Left cardiac atrium (tissue), 4 donors: ENCODE data around the gene ZNF277. TPM values are rescaled to one million over a fixed set of nuclear protein-coding genes. Genes with fewer than 3 reads are reported as not detected.

Source experiments
- ATAC-seq, 2 donors: fragments of 200-7000 bp; cut with Tn5 transposase; one replicate each; pipeline ENCODE4 v1.9.1; 2020; ENCODE audit warnings: mild to moderate bottlenecking in 2 of 2, moderate library complexity in 2 of 2
- DNase-seq: peaks from one replicate; pipeline ENCODE4 v3.0.0-alpha.2; 2020
- intact Hi-C, 2 donors: fragments of 100-400 bp; cut with DNase I; formaldehyde crosslinking; loops; one replicate each; pipeline versions ENCODE4 v1.14.1 to v1.15.1; 2022 to 2023
- total RNA-seq, 2 donors: library from RNA; stranded (reverse); fragmentation: NEBNext Ultra II Directional; extraction: Animal tissue kit (Norgen Biotek cat#: 25700); gene quantifications; one replicate each; pipeline ENCODE4 v1.2.1, GENCODE V29; 2021
- donor health status: DM: no; HTN: yes; CAD: no.
- donor health status: DM: no; HTN: yes; CAD: no; lungs with severe emphysema.
- donor health status: DM: yes; HTN: yes; CAD: no.
- donor health status: Dilated cardiomyopathy.

Gene ZNF277
- total RNA-seq, 2 donors from 2014 or later, result 14.9 to 16.2 TPM

DNA sequence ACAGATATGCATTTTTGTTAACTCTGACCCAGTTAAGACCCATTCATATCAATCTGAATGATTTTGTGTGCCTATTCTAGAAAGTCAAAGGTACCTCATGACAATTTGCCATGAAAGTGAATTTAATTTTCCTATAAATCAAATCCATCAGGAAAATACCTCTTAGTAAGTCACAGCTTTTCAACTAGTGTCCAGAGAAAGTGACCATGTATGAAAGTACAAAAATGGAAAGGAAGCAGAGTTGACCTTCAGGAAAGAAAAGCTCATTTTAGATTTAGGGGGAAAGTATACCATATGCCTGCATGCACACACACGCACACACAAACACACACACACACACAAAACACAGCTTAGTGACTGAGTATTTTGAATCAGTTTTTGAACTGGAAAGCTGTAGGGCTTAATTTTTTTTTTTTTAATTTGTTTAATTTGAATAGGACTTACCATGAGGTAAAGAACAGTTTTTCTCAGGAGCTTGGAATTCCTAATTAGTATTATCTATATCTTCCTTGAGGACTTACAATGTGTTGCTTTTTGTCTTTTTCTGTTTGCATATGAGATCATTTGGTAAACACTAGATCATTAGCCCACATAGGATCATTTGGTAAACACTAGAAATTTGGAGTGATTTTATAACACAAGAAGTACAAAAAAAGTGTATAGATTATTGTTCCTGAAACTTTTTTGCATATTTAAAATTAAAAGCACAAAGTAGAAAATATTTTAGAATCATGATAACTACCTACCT lies 61.6 kb downstream of the ZNF277 start:
- DNase-seq (no peak), ATAC-seq (no peak)
- intact Hi-C loops, result no loop called here

DNA sequence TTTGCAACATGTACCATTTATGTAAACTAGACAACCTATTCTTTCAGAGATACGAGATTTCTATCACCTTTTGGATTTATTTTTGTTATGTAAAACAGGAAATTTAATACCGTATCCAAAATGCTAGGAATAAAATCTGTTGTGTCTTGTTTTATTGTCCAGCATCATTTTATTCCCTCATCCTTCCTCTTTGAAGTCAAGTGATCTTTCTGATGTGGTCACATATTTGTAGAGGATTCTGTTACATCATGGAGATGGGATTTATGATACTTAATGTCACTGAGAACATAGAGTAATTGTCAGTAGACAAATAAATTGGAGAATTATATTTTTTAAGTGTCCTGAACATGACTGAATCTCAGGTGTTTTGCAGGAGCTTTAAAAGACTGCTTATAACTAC lies 64.7 kb downstream of the ZNF277 start:
- intact Hi-C loops, result no loop called here
- ATAC-seq (no peak), DNase-seq (no peak)

DNA sequence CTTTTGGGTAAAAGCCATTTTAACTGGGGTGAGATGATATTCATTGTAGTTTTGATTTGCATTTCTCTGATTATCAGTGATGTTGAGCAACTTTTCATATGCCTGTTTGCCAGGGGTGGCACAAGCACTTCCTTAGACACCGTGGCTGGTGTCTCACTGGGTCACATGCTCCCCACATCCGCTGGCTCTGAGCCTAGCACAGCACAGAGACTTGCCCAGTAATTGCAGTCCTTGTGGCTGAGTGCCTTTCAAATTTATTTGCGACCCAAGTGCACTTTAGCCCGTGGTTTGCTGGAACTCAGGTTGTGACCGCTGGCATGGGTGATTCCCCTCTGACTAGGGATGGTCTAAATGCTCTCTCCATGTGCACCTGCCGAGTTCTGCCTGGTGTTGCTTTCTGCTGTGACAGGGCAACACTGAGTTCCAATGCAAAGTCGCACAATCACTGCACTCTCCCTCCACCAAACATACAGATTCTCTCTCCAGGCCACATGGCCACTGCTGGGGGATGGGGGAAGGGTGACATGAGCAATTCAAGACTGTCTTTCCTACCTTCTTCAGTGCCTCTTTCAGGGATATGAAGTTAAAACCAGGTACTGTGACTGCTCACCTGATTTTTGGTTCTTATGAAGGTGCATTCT lies 66.5 kb downstream of the ZNF277 start:
- no peak for DNase-seq
- ATAC-seq, result peak in 1 of 2 donors; percentile 48
- intact Hi-C loops, result no loop called here

DNA sequence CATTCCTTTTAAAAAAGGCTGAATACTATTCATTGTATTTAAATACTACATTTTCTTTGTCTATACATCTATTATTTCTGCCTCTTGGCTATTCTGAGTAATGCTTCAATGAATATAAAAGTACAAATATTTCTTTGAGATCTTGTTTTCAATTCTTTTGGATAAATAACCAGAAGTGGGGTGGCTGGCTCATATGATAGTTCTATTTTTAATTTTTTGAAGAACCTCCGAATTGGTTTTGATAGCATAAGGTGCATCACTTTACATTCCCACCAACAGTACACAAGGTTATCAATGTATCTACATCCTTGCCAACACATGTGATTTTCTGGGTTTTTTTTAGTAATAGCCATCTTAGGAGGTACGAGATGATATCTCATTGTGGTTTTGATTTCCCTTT lies 72.5 kb downstream of the ZNF277 start:
- ATAC-seq (no peak), DNase-seq (no peak)
- intact Hi-C loops, result no loop called here

DNA sequence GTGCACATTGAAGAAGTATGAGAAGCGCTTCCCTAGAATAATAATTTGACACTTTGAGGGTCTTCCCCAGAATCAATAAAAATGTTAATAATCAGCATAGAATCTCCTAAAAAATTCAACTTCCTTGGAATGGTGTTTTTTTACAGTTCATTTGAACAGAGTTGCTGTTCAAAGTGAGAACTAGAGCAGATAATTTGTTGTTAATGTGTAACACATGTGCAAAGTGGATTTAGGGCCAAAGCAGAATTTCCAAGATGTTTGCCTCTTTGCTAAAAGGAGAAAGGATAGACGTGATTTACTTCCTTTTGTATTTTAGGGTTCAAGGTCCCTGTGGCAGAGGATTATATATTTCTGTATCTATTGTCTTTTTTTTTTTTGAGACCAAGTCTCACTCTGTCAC lies 73.8 kb downstream of the ZNF277 start:
- intact Hi-C loops, result no loop called here
- DNase-seq (no peak), ATAC-seq (no peak)

DNA sequence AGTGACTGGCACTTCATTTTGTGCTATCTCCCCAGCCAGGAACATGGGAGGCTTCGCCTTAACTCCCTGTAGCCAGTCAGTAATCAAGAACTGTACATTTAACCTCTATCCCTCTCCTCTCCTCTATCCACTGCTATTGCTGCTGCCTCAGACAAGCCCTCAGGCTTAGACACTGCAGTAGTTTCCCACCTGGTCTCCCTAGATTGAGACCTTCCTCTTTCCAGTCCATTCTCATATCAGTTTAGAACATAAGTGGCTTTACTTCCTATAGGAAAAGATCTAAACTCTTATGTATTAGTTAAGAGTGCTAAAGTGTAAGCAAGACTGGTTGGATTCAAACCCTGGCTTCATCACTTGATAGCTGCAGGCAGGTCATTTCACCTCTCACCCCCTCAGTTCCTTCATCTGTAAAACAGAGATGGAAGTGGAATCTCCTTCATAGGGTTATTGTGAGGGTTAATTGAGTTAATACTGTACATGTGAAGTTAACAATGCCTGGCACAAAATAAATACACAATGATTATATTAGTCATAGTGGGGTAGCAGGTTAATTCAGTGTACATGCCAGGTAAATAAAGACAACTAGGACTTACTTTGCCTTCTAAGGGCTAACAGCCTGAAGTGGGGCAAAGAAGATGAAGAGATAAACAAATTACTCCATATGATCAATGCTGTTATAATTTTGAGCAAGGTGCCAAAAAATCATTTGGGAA lies 76.1 kb downstream of the ZNF277 start:
- ATAC-seq (no peak), DNase-seq (no peak)
- intact Hi-C loops, result no loop called here

DNA sequence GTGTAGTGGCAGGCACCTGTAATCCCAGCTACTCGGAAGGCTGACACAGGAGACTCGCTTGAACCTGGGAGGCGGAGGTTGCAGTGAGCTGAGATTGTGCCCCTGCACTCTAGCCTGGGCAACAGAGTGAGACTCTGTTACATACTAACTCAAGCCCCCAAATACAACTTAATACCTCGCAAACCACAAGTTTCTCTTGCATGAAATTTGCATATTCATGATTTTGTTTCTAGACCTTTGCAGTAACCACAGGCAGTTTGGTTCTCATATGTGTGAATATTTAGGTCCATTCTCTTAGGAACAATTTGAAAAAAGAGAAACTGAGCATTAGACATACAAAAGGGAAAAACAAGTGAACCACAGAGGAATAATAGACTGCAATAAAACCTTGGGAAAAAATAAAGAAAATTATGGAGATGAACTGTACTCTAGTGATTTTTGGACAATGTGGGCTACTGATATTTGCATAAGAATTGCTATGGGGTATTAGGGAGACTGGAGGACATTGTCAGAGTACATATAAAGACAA lies 77.0 kb downstream of the ZNF277 start:
- no peak for ATAC-seq
- intact Hi-C loops, result no loop called here
- DNase-seq, result no peak

DNA sequence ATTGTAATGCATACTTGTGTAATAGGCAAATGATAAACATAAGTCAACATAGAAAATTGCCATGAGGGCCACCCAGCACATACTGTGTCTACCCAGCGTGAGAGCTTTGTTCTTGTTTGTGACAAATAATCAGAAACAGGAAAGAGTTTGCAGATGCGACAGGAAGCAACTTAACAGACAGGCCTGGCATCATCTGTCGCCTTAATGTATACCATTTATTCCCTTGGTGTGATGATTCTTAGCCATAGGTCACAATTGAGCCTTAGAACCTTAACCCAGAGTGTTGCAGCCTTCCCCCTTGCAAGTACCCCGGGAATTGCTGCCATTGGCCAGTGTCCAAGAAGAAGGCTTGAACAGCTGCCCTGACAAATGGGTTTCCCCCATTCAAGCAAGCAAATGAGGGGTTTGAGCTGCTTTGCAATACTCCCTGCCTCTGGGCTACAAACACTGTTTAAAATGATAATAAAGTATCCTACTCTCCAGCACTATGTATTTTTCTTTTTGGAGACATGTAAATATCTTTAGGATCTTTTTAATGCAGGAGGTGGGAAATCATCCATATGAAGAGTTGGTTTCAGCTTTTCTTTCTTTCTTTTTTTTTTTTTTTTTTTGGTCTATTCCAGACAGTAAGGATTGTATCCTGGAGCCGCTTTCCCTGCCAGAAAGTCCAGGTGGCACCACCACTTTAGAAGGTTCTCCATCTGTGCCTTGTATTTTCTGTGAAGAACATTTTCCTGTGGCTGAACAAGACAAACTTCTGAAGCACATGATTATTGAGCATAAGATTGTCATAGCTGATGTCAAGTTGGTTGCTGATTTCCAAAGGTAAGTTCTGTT lies 80.0 kb downstream of the ZNF277 start:
- intact Hi-C loops, result no loop called here
- ATAC-seq, result no peak

DNA sequence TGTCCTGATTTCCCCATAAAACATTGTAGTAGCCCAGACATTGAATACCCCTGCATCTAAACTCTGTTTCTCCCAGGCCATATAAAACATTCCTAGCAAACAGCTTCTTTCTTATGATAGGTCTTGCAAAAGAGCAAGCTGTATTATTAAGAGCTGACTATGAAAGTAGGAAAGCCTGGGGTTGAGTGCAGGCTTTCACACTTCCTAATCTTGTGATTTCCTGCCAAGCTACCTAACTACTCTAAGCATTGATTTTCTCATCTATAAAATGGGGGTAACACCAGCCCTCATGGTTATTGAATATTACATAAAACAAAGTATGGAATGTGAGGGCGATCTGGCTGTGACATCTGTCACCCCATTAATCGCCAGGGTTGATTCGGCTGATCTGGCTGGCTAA lies 81.8 kb downstream of the ZNF277 start:
- ATAC-seq (no peak), DNase-seq (no peak)
- intact Hi-C loops, result no loop called here

More for the DNA sequence above, 80.0 kb downstream of the ZNF277 start:
- DNase-seq, result no peak

DNA sequence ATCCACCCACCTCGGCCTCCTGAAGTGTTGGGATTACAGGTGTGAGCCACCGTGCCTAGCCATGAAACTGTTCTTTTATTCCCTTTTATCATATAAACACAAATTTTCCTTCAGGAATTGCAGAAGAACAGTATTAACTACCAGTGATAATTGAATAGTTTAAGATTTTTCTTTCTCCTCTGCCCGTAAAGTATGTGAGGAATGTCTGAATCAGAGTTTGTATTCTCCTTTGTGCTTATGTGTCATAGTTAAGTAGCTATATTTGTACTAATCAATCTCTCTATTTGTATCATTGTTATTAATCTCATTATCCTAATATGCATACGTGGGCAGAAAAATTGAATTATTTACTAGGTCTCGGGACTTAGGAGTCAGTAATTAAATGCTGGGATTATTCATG lies 83.6 kb downstream of the ZNF277 start:
- intact Hi-C loops, result no loop called here
- DNase-seq, result no peak
- ATAC-seq, result no peak

DNA sequence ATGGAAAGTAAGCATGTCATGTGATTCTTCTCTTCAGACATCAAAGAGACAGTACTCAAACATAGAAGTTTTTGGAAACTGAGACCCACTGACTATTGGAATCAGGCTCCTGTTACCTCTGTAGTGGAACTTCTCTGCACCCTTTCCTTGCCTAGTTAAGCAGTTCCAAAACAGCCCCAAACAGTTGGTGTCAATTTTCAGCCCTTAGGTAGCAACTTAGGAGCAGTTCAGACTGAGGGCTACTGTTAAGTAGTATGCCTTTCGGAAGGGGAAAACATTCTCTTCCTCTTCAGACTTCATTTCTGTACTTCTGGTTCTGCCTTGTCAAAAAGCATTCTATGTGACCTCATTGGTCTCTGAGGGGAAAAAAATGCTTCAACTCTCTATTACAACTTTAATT lies 85.7 kb downstream of the ZNF277 start:
- no peak for DNase-seq
- intact Hi-C loops, result no loop called here
- no peak for ATAC-seq

DNA sequence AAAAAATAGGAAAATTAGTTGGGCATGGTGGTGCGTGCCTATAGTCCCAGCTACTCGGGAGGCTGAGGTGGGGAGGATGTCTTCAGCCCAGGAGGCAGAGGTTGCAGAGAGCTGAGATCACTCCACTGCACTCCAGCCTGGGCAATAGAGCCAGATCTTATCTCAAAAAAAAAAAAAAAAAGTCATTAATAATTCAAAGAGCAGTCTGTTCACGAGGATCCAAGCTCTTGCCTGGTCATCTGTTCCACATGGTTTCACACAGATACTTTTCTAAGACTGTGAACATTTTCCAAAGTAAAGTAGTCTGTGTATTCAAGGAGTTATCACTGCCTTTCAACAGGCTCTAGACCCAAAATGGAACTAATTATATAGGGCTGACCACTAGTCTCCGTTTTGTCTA lies 86.9 kb downstream of the ZNF277 start:
- no peak for ATAC-seq
- intact Hi-C loops, result no loop called here

DNA sequence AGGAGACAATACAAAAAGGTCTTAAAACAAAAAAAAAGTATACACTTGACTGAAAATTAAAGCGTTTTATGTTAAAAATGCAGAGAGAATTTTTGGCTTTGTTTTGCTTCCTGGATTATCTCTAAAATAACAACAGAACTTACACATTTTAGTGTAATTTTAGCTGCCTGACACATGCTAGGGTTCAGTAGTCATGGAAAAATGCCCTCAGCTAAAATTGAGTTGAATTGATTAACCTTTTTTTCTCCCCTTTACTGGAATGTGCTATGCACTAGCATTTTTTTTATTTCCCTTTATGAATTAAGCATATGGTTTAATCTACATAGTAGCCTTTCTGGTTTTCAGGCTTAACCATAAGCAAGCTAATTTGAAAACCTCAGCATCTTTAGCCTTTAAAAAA lies 89.9 kb downstream of the ZNF277 start:
- intact Hi-C loops, result no loop called here
- DNase-seq (no peak), ATAC-seq (no peak)

More for the DNA sequence above, 86.9 kb downstream of the ZNF277 start:
- no peak for DNase-seq

DNA sequence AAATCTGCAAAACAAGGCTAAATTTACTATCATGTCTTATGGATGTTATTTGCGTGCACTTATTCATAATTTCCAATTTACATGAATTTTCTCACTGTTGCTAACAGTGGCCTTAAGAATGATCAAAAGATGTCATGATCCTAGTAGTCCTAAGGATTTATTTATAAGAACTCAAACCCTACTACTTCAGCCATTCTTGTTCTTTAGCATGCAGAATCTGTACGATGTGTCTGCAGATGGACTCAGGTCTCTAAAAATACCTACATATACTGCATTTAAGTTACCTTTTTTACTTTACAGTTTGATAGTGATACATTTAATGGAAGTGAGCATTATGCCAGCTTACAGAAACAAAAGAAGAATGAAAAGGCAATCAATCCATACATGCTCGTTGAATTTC lies 91.2 kb downstream of the ZNF277 start:
- ATAC-seq (no peak), DNase-seq (no peak)
- intact Hi-C loops, result no loop called here

DNA sequence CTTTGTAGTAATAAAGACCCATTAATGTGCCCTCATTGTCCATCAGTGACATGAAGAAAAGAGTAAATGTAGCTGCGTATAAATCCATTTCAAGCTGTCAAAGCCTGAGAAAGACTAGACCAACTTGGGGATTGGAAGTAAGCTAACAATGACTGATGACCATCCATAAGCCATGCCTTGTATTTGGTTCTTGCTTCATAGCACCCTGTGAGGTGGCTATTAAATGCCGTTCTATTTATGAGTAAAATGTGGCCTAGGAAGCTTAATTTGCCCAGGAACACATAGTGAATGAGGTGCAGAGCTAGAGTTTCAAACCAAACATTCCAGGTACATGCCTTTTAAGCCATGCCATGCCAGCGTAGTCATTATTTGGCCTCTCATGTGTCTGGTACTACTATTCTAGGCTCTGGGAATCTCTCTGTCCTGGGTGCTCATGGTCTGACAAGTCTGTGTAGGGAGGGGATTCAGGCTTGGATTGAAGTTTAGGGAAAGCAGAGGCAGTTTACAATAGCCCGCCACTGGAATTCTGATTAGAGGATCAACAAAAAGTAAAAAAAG lies 92.1 kb downstream of the ZNF277 start:
- intact Hi-C loops, result no loop called here
- ATAC-seq (no peak), DNase-seq (no peak)

DNA sequence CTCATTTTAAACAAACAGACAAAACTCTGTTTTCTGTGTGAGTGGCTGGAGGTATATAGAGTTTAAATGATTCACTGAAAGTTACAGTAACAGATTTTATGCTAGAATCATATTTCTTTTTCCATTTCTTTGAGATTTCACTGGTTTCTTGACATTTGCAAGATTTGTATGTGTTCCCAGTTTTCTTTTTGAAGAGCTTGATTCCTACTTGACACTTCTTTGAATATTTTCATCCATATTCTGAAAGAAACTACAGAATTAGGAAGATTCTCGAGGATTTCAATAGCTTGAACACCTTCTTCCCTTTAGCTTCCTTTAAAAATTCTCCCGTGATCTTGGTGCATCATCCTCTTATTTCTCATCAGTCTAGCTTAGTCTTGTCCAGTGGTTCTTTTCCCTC lies 93.6 kb downstream of the ZNF277 start:
- intact Hi-C loops, result no loop called here
- DNase-seq (no peak), ATAC-seq (no peak)

DNA sequence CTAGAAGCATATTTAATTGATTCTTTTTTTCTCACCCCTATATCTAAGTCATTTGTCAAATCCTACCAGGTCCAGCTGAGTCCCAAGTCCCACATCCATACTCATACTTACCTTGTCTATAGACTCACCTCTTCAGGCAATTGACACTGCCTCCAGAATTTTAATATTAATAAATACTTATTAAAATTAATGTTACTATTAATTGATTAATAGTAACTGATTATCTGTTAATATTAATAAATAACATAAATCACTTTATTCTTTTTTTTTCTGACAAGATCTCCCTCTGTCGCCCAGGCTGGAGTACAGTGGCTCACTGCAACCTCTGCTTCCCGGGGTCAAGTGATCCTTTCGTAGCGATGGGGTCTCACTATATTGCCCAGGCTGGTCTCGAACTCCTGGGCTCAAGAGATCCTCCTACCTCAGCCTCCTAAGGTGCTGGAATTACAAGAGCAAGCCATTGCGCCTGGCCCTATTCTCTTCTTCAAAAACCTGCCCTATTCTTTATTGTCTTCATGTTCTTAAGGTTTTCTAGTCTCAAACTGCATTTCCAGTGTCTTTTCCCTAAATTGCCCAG lies 94.4 kb downstream of the ZNF277 start:
- intact Hi-C loops, result no loop called here
- ATAC-seq, result no peak
- DNase-seq, result no peak

DNA sequence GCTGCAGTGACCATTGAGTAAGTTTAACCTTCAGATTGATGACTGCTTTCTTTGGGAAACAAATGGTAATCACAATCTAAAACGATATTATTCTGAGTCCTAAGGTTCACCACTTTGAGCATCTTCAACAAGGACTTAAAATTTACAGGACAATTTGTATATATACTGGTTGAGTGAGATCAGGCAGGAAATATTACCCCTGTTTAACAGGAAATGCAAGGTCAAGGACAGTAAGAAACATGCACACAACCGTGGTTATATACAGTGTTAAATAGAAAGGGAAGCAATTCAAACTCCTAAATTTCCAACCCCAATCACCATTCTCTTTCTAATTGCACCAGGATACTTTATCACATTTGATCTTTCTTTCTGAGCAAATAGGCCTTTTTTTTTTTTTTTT lies 96.1 kb downstream of the ZNF277 start:
- intact Hi-C loops, result no loop called here
- no peak for ATAC-seq
- DNase-seq, result no peak

DNA sequence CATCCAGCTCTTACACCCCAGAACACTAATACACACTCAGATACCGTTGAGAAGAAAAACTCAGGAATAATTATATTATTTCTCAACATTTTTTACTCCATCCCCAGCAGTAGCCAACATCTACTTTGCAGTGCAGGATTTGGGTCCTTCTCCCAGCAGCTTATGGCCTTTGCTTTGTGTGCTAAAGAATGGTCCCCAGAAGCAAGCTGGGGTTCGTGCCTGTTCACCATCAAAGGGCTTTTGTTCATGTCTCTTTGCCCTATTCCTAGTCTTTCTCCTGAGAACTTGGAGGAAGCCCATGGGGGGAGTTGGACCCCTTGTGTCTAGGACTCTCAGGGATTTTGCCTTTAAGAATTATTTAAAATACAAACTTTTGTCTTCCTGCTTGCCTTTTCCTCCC lies 100.4 kb downstream of the ZNF277 start:
- no peak for ATAC-seq
- intact Hi-C loops, result no loop called here
- no peak for DNase-seq
